H1 (cell line): ENCODE measurements around the gene P2RX6. TPM values are rescaled to one million over a fixed set of nuclear protein-coding genes. Genes with fewer than 3 reads are reported as not detected.

ENCODE experiments used
- CTCF ChIA-PET: fragments of 300-600 bp; sonication (Branson Sonifier 250); formaldehyde crosslinking; loops from one replicate; lab custom pipeline; 2021; ENCODE audit not compliant: partially characterized antibody; lab: Charles Lee
- POLR2A ChIA-PET: fragments of 300-600 bp; sonication (Branson Sonifier 250); formaldehyde crosslinking; loops from one replicate; lab custom pipeline; 2021; ENCODE audit warnings: inconsistent platforms; ENCODE audit not compliant: partially characterized antibody; lab: Charles Lee
- DNase-seq, 2 experiments: peaks; one replicate each; pipeline versions ENCODE4 v3.0.0 to v3.0.0-alpha.2; 2010 to 2022; ENCODE audit warnings: low spot score in 2 of 2, low read depth in 1 of 2, mixed read lengths in 1 of 2
- FAIRE-seq: peaks from 2 replicates; lab custom pipeline; 2011; peaks lifted over from hg19 to GRCh38; lab: Jason Lieb, UNC
- H2AFZ ChIP-seq: 2 replicates; pipeline ENCODE4 v1.8.1; 2012; ENCODE audit warnings: low read length, inconsistent platforms
- H2AK5ac ChIP-seq: 2 replicates; pipeline ENCODE4 v1.6.1; 2013; ENCODE audit warnings: low read depth, low read length
- H2BK120ac ChIP-seq: replicated peaks from 2 replicates; pipeline ENCODE3; 2013; ENCODE audit warnings: low read depth, low read length, inconsistent platforms
- H2BK12ac ChIP-seq: 2 replicates; pipeline ENCODE4 v1.6.1; 2013; ENCODE audit warnings: low read depth, low read length
- H2BK15ac ChIP-seq: 2 replicates; pipeline ENCODE4 v1.6.1; 2013; ENCODE audit warnings: low read length
- H2BK20ac ChIP-seq: 2 replicates; pipeline ENCODE4 v1.6.1; 2013; ENCODE audit warnings: low read length
- H2BK5ac ChIP-seq: 2 replicates; pipeline ENCODE4 v1.6.1; 2013; ENCODE audit warnings: low read depth, low read length
- H3K14ac ChIP-seq: 2 replicates; pipeline ENCODE4 v1.6.1; 2013; ENCODE audit warnings: inconsistent platforms; ENCODE audit not compliant: insufficient read length
- H3K18ac ChIP-seq: 2 replicates; pipeline ENCODE4 v1.6.1; 2013; ENCODE audit warnings: low read length; ENCODE audit errors: extremely low read depth
- H3K23ac ChIP-seq: 2 replicates; pipeline ENCODE4 v1.6.1; 2013; ENCODE audit warnings: inconsistent platforms; ENCODE audit not compliant: insufficient read length
- H3K23me2 ChIP-seq: 2 replicates; pipeline ENCODE4 v1.6.1; 2013; ENCODE audit warnings: low read depth, low read length
- H3K27ac ChIP-seq: 2 replicates; pipeline ENCODE4 v1.6.1; 2011; ENCODE audit warnings: low read depth, low read length, inconsistent platforms
- H3K27me3 ChIP-seq, 4 experiments: replicated peaks in 1 of 4; 1 replicate in 1 of 4; 2 replicates in 3 of 4; pipeline versions ENCODE4 v1.6.1 to v1.8.1; 2011 to 2013; ENCODE audit warnings: low read length in 3 of 4, mild to moderate bottlenecking in 3 of 4, inconsistent platforms in 2 of 4, mixed read lengths in 2 of 4, moderate library complexity in 1 of 4; ENCODE audit not compliant: control insufficient read depth in 3 of 4, insufficient read depth in 3 of 4; ENCODE audit errors: extremely low read depth in 1 of 4
- H3K36me3 ChIP-seq, 4 experiments: 2 replicates each; pipeline versions ENCODE4 v1.6.1 to v1.8.1; 2011 to 2013; ENCODE audit warnings: mild to moderate bottlenecking in 4 of 4, low read length in 3 of 4, moderate library complexity in 2 of 4, control low read depth in 1 of 4, inconsistent platforms in 1 of 4; ENCODE audit not compliant: insufficient read depth in 4 of 4, control insufficient read depth in 2 of 4
- H3K4ac ChIP-seq: replicated peaks from 2 replicates; pipeline ENCODE3; 2013; ENCODE audit warnings: low read length, low read depth, mixed read lengths, inconsistent platforms; ENCODE audit not compliant: insufficient read length
- H3K4me1 ChIP-seq, 4 experiments: replicated peaks in 1 of 4; 1 replicate in 1 of 4; 2 replicates in 3 of 4; pipeline versions ENCODE4 v1.6.1 to v1.8.1; 2011 to 2013; ENCODE audit warnings: low read length in 3 of 4, inconsistent platforms in 2 of 4, mixed read lengths in 1 of 4; ENCODE audit not compliant: insufficient read depth in 4 of 4, control insufficient read depth in 3 of 4
- H3K4me2 ChIP-seq, 2 experiments: 2 replicates each; pipeline versions ENCODE4 v1.6.1 to v1.8.1; 2011 to 2013; ENCODE audit warnings: low read depth in 2 of 2, low read length in 2 of 2, control low read depth in 1 of 2, inconsistent platforms in 1 of 2, mild to moderate bottlenecking in 1 of 2; ENCODE audit not compliant: insufficient read depth in 1 of 2
- H3K4me3 ChIP-seq, 4 experiments: fragments of 200-600, 300-600 bp in 1 of 4; sonication (generic), shearing (Covaris generic), sonication (Bioruptor Twin) in 1 of 4; 2 replicates each; pipeline versions ENCODE4 v1.5.1 to v1.8.1; 2011 to 2016; ENCODE audit warnings: low read length in 4 of 4, low read depth in 3 of 4, control low read depth in 2 of 4, inconsistent platforms in 2 of 4, mild to moderate bottlenecking in 2 of 4, mixed read lengths in 1 of 4, moderate library complexity in 1 of 4; ENCODE audit not compliant: insufficient read depth in 2 of 4; ENCODE audit errors: extremely low read depth in 1 of 4
- H3K56ac ChIP-seq: replicated peaks from 2 replicates; pipeline ENCODE3; 2013; ENCODE audit warnings: low read depth, mild to moderate bottlenecking, mixed read lengths, low read length, inconsistent platforms; ENCODE audit not compliant: insufficient read length
- H3K79me1 ChIP-seq: 2 replicates; pipeline ENCODE4 v1.6.1; 2013; ENCODE audit warnings: low read depth, low read length, control low read depth
- H3K79me2 ChIP-seq, 2 experiments: 2 replicates each; pipeline versions ENCODE4 v1.6.1 to v1.8.1; 2012 to 2013; ENCODE audit warnings: low read length in 2 of 2, mild to moderate bottlenecking in 2 of 2, inconsistent platforms in 1 of 2; ENCODE audit not compliant: insufficient read depth in 2 of 2, control insufficient read depth in 1 of 2
- H3K9ac ChIP-seq, 4 experiments: replicated peaks in 1 of 4; 1 replicate in 1 of 4; 2 replicates in 3 of 4; pipeline versions ENCODE4 v1.6.1 to v1.8.1; 2011 to 2013; ENCODE audit warnings: low read depth in 3 of 4, low read length in 3 of 4, control low read depth in 2 of 4, mild to moderate bottlenecking in 2 of 4, moderate library complexity in 2 of 4, inconsistent platforms in 1 of 4; ENCODE audit errors: extremely low read depth in 1 of 4
- H3K9me3 ChIP-seq, 2 experiments: 2 replicates each; pipeline versions ENCODE4 v1.6.1 to v1.8.1; 2012 to 2013; ENCODE audit warnings: mild to moderate bottlenecking in 2 of 2, moderate library complexity in 2 of 2, control low read depth in 1 of 2, inconsistent platforms in 1 of 2, low read depth in 1 of 2, low read length in 1 of 2, mixed read lengths in 1 of 2; ENCODE audit not compliant: insufficient read depth in 2 of 2
- H4K20me1 ChIP-seq, 2 experiments: replicated peaks in 1 of 2; 2 replicates each; pipeline versions ENCODE3 to v1.8.1; 2011 to 2013; ENCODE audit warnings: inconsistent platforms in 2 of 2, low read length in 2 of 2, mild to moderate bottlenecking in 1 of 2; ENCODE audit not compliant: insufficient read depth in 2 of 2, control insufficient read depth in 1 of 2
- H4K5ac ChIP-seq: 2 replicates; pipeline ENCODE4 v1.6.1; 2013; ENCODE audit warnings: low read length, low read depth, mixed read lengths, inconsistent platforms; ENCODE audit not compliant: insufficient read length
- H4K8ac ChIP-seq: 2 replicates; pipeline ENCODE4 v1.8.0; 2013; ENCODE audit warnings: mild to moderate bottlenecking, moderate library complexity, low read length, inconsistent platforms; ENCODE audit not compliant: insufficient read depth; ENCODE audit errors: extremely low read depth
- H4K91ac ChIP-seq: replicated peaks from 2 replicates; pipeline ENCODE3; 2013; ENCODE audit warnings: low read length, mixed read lengths, inconsistent platforms; ENCODE audit not compliant: insufficient read length
- CHD1 ChIP-seq: IDR thresholded peaks from 2 replicates; pipeline ENCODE4 v1.6.1; 2012; ENCODE audit warnings: low read depth, low read length, improper control_type of control experiment
- CHD2 ChIP-seq: IDR thresholded peaks from 2 replicates; pipeline ENCODE4 v1.6.1; 2012; ENCODE audit warnings: low read length, improper control_type of control experiment
- EP300 ChIP-seq, 2 experiments: IDR thresholded peaks; 1 replicate in 1 of 2; 2 replicates in 1 of 2; pipeline ENCODE4 v1.6.1; 2011 to 2012; ENCODE audit warnings: low read depth in 2 of 2, low read length in 2 of 2, mild to moderate bottlenecking in 2 of 2, borderline replicate concordance in 1 of 2, inconsistent platforms in 1 of 2, moderate library complexity in 1 of 2
- EZH2 ChIP-seq: fragments of 200-600 bp; sonication (generic); IDR thresholded peaks from 2 replicates; pipeline ENCODE4 v1.7.1; 2012; ENCODE audit warnings: low read depth, mild to moderate bottlenecking, moderate library complexity, low read length, inconsistent platforms; ENCODE audit not compliant: severe bottlenecking
- HDAC2 ChIP-seq, 2 experiments: fragments of 300-600 bp in 1 of 2; sonication (generic) in 1 of 2; IDR thresholded peaks; 2 replicates each; pipeline ENCODE4 v1.6.1; 2011 to 2012; ENCODE audit warnings: low read depth in 2 of 2, low read length in 2 of 2, mild to moderate bottlenecking in 2 of 2, moderate library complexity in 2 of 2, borderline replicate concordance in 1 of 2, inconsistent platforms in 1 of 2
- JUN ChIP-seq: IDR thresholded peaks from 2 replicates; pipeline ENCODE4 v1.6.1; 2011; ENCODE audit warnings: low read depth, mild to moderate bottlenecking, improper control_type of control experiment, low read length
- KDM5A ChIP-seq: fragments of 200-600 bp; IDR thresholded peaks from 2 replicates; pipeline ENCODE4 v1.7.1; 2012; ENCODE audit warnings: mild to moderate bottlenecking, low read length, inconsistent platforms, mixed read lengths
- NRF1 ChIP-seq: IDR thresholded peaks from 2 replicates; pipeline ENCODE4 v1.6.1; 2011; ENCODE audit warnings: mild to moderate bottlenecking, low read depth, low read length, improper control_type of control experiment
- RFX5 ChIP-seq: IDR thresholded peaks from 2 replicates; pipeline ENCODE4 v1.6.1; 2011; ENCODE audit warnings: low read depth, low read length, improper control_type of control experiment, borderline replicate concordance
- SAP30 ChIP-seq: fragments of 300-600 bp; sonication (generic); IDR thresholded peaks from 2 replicates; pipeline ENCODE4 v1.7.1; 2012; ENCODE audit warnings: low read length, moderate library complexity, mild to moderate bottlenecking, inconsistent platforms; ENCODE audit not compliant: insufficient read depth, insufficient replicate concordance
- SIX5 ChIP-seq: IDR thresholded peaks from 2 replicates; pipeline ENCODE4 v1.6.1; 2011; ENCODE audit warnings: mild to moderate bottlenecking, low read depth, low read length
- SP1 ChIP-seq: IDR thresholded peaks from 2 replicates; pipeline ENCODE4 v1.6.1; 2011; ENCODE audit warnings: low read depth, low read length
- WGBS, 2 experiments: shearing (Covaris generic) in 1 of 2; methylation state at CpG; one replicate each; pipeline versions ENCODE4 v1.1.6 to v1.1.7; 2013 to 2015; ENCODE audit warnings: low lambda C conversion rate in 2 of 2, mixed read lengths in 2 of 2, inconsistent platforms in 1 of 2, low coverage in 1 of 2, missing lambda C conversion rate in 1 of 2; ENCODE audit not compliant: insufficient replicate concordance in 2 of 2, insufficient coverage in 1 of 2, insufficient read length in 1 of 2; ENCODE audit errors: extremely low coverage in 1 of 2, missing lambda C conversion rate in 1 of 2; 5-methylcytosine and 5-hydroxymethylcytosine counted together
- polyA plus RNA-seq, 7 experiments: library from polyadenylated mRNA; depleted of rRNA in 3 of 7; stranded (reverse) in 5 of 7; unstranded in 2 of 7; fragments of >200 nt in 5 of 7; fragments of 200-250 nt in 2 of 7; gene quantifications; 1 replicate in 5 of 7; 2 replicates in 1 of 7; 4 replicates in 1 of 7; pipeline versions ENCODE4 v1.2.1 to v1.2.3, GENCODE V29; 2011 to 2013; ENCODE audit warnings: missing spikeins in 2 of 7, mixed read lengths in 2 of 7
- total RNA-seq: library from RNA; stranded (reverse); fragmentation: NEBNext Ultra II Directional; extraction: Animal tissue kit (Norgen Biotek cat#: 25700); gene quantifications from 2 replicates; pipeline ENCODE4 v1.2.1, GENCODE V29; 2021
- TF ChIP-seq, protein P1 (sequence below): IDR thresholded peaks from 2 replicates; pipeline ENCODE4 v1.6.1; 2012; ENCODE audit warnings: inconsistent platforms

P2RX6 gene
- total and polyA plus RNA-seq, 2 of the 8 experiments (the other 6 are each of a cell fraction or from before 2014, with no cell fraction given): 0.09 TPM; not detected in 1

DNA sequence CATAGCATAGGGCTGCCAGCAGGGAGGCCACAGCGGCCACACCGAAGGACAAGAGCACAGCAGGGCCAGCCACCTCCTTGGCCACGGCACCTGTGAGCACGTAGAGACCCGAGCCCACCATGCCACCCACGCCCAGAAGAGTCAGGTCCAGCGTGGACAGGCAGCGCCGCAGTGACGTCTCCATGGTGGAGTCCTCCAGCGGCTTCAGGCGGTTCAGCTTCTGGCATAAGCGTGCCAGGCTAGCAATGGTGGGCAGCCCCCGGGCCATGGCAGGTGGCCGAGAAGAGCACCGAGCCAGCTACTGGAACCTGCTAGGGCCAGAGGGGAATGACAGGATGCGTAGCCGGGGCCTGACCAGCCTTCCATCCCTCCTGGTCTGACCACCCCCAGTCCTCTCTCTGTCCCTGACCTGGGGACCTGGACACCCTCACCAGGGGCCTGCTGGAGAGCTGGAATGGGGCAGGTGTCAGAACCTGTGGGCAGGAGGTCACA is 16.6 kb downstream of the P2RX6 start:
- Histone ChIP-seq H4K5ac (no peak overlapping the region), H3K79me1 (no peaks in the 10 kb centered on the region), H3K4me1 (peaks cover 0 to 4% (median 2%) of the 10 kb centered on the region in 4 experiments; a peak in 3 of 7 replicates), H3K9ac (no peak overlapping the region), H3K14ac (no peak overlapping the region), H3K18ac (0 out of 2 replicates have a peak overlapping the region, but pooled peaks have one; percentile 32), H2BK20ac (no peak overlapping the region), H3K27me3 (peaks cover 6 to 31% (median 26%) of the 10 kb centered on the region in 4 experiments), H4K91ac (no peak overlapping the region), H3K36me3 (no peaks in the 10 kb centered on the region), H2BK5ac (no peak overlapping the region), H3K4ac (no peak overlapping the region), H3K56ac (no peak overlapping the region), H2AK5ac (no peak overlapping the region), H3K4me2 (peak overlapping the region; percentile 65 to 78), H3K4me3 (peak overlapping the region; percentile 45 to 70 (median 49); a peak in 5 of 8 replicates)
- CTCF ChIA-PET: interaction anchor here (1.0 to 5.5 kb wide), 4 partner anchors 11 to 21 kb away, joined by 3 to 37 read pairs (median 4); partner anchors contain the start of gene P2RX6
- DNase-seq: no peak
- TF ChIP-seq SIX5 (no peak), RFX5 (no peak), JUN (no peak), SAP30 (no peak), SP1 (no peak), EP300 (IDR thresholded peaks at IDR 0.05; ENCODE audit: borderline replicate concordance in 1 of 2, low read depth in 2 of 2, low read length in 2 of 2) (no peak), NRF1 (no peak), KDM5A (no peak), EZH2 (no peak), CHD1 (no peak), HDAC2 (IDR thresholded peaks at IDR 0.05; ENCODE audit: borderline replicate concordance in 1 of 2, low read depth in 2 of 2, low read length in 2 of 2) (no peak), CHD2 (no peak)
- TF ChIP-seq, protein P1, sequence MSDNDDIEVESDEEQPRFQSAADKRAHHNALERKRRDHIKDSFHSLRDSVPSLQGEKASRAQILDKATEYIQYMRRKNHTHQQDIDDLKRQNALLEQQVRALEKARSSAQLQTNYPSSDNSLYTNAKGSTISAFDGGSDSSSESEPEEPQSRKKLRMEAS: no peak
- TF ChIP-seq, all 59 proteins: peak for 0
- 87% methylated on average over 18 of the region's 18 CpGs; no CpG with 5 or more reads in 1 of the 2 experiments for WGBS, 2 experiments
- no peak for FAIRE-seq
- H4K8ac ChIP-seq: peak overlapping the region; percentile 51
- peaks cover 9% of the 10 kb centered on the region; the same call in 1 of the 2 replicates for H3K23me2 ChIP-seq
- POLR2A ChIA-PET: no interaction called here
- H2BK12ac ChIP-seq: no peak overlapping the region; the same call in 1 of the 2 replicates
- no peak overlapping the region for H3K23ac ChIP-seq
- H3K27ac ChIP-seq: no peak overlapping the region
- no peaks in the 10 kb centered on the region for H3K79me2 ChIP-seq
- no peaks in the 10 kb centered on the region for H4K20me1 ChIP-seq
- H2BK15ac ChIP-seq: no peak overlapping the region; the same call in 1 of the 2 replicates
- no peaks in the 10 kb centered on the region for H3K9me3 ChIP-seq
- peak overlapping the region; percentile 41; the same call in 1 of the 2 replicates for H2AFZ ChIP-seq
- H2BK120ac ChIP-seq: no peak overlapping the region
